ENCODE results near the gene NTRK3. TPM values are rescaled to one million over a fixed set of nuclear protein-coding genes. Genes with fewer than 3 reads are reported as not detected.

The NTRK3 gene
- total RNA-seq, 4 donors from 2014 or later, result 0.35 to 5.8 (median 3.0) TPM

GRCh38 chr15:87954793-87955192, 301.7 kb downstream of the NTRK3 start:
- Histone ChIP-seq H3K36me3 (no peaks in the 10 kb centered on the region), H3K9me3 (no peaks in the 10 kb centered on the region), H3K4me1 (no peaks in the 10 kb centered on the region), H3K4me3 (no peak overlapping the region), H3K27ac (no peak overlapping the region), H3K27me3 (no peaks in the 10 kb centered on the region)
- TF ChIP-seq, protein P1, sequence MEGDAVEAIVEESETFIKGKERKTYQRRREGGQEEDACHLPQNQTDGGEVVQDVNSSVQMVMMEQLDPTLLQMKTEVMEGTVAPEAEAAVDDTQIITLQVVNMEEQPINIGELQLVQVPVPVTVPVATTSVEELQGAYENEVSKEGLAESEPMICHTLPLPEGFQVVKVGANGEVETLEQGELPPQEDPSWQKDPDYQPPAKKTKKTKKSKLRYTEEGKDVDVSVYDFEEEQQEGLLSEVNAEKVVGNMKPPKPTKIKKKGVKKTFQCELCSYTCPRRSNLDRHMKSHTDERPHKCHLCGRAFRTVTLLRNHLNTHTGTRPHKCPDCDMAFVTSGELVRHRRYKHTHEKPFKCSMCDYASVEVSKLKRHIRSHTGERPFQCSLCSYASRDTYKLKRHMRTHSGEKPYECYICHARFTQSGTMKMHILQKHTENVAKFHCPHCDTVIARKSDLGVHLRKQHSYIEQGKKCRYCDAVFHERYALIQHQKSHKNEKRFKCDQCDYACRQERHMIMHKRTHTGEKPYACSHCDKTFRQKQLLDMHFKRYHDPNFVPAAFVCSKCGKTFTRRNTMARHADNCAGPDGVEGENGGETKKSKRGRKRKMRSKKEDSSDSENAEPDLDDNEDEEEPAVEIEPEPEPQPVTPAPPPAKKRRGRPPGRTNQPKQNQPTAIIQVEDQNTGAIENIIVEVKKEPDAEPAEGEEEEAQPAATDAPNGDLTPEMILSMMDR (IDR thresholded peaks at IDR 0.05), result no peak
- no peak for TF ChIP-seq POLR2A (IDR thresholded peaks at IDR 0.05)
- DNase-seq, result no peak

- DNase-seq, result no peak
- TF ChIP-seq, protein P1 (IDR thresholded peaks at IDR 0.05), result no peak
- TF ChIP-seq POLR2A (IDR thresholded peaks at IDR 0.05), result no peak
- Histone ChIP-seq H3K27ac (no peak overlapping the region), H3K4me1 (no peaks in the 10 kb centered on the region), H3K27me3 (no peaks in the 10 kb centered on the region), H3K9me3 (no peaks in the 10 kb centered on the region), H3K4me3 (no peak overlapping the region), H3K36me3 (no peaks in the 10 kb centered on the region)
Observed at GRCh38 chr15:87952736-87953287, 303.7 kb downstream of the NTRK3 start.

DNA sequence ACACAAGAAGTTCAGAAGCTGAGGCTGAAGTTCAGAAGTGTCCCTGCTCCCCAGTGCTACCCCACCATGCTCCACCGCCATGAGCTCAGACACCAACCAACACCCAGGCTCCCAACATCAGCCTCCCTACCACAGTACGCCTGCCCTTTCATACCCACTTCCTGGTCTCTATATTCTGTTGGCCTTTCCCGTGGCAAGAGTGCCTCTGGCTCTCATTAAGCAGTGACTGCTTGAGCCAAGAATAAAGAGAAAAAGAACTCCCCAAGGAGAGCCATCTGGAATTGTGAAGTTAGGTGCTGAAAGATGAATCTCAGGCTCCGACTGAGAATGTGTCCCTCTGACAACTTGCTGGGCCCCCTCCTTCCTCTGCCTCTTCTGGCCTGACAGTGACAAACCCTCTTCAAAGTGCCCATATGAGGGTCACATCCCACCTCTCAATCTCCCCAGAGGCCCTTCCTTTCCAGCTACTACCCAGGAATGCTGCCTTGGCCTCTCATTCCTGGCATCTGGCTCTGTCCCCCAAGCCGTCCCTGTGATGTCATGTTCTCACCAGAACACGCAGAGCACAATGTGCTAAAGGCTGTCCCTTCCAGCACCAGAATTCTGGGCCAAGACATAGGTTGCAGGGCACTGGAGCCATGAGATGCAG, 306.8 kb downstream of the NTRK3 start:
- Histone ChIP-seq H3K4me3 (no peak overlapping the region), H3K4me1 (no peaks in the 10 kb centered on the region), H3K27me3 (no peaks in the 10 kb centered on the region), H3K36me3 (no peaks in the 10 kb centered on the region), H3K27ac (peak overlapping the region in 1 of 4 donors; percentile 20), H3K9me3 (no peaks in the 10 kb centered on the region)
- no peak for DNase-seq
- TF ChIP-seq, protein P1 (IDR thresholded peaks at IDR 0.05), result no peak
- no peak for TF ChIP-seq POLR2A (IDR thresholded peaks at IDR 0.05)

DNA sequence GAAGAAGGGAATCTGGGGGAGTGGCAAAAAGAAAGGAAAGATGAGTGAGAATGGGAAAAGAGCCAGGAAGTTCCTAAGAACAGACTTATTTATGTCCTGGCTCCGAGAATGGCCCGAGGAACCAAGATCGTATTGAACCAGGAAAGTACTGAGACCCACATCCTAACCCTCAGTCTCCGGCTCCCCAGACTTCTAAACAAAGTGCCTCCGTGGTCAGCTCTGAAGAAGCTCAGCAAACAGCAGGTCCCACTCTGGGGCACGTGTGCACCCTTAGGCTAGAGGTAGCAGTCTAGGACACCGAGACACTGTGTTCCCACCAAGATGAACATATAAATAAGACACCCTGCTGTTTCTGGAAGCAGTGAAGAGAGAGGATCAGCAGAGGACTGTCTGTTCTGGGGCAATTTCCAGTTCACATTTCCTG, 307.4 kb downstream of the NTRK3 start:
- Histone ChIP-seq H3K36me3 (no peaks in the 10 kb centered on the region), H3K27me3 (no peaks in the 10 kb centered on the region), H3K27ac (peak overlapping the region in 1 of 4 donors; percentile 35), H3K9me3 (no peaks in the 10 kb centered on the region), H3K4me3 (no peak overlapping the region), H3K4me1 (no peaks in the 10 kb centered on the region)
- no peak for DNase-seq
- TF ChIP-seq POLR2A (IDR thresholded peaks at IDR 0.05), result no peak
- TF ChIP-seq, protein P1 (IDR thresholded peaks at IDR 0.05), result no peak

DNA sequence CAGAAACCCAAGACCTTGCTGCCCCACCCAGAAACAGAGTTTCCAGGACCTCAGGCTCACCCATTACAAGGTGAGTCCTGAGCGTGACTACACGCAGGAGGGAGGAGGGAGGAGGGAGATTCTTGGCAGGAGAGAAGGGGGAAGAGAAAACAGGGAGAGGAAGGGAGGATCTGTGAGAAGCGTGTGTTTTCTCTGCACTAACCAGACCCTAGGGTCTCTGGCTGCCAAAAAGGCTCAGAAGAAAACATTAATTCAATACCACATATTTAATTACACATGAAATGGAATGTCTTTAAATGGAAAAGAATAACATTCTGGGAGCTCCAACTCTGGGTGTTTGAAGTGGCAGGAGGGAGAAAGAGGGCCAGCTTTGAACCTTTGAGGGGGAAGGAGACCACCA, 309.0 kb downstream of the NTRK3 start:
- no peak overlapping the region for H3K4me3 ChIP-seq
- H3K4me1 ChIP-seq, result no peaks in the 10 kb centered on the region
- no peaks in the 10 kb centered on the region for H3K9me3 ChIP-seq
- no peaks in the 10 kb centered on the region for H3K36me3 ChIP-seq
- no peak for DNase-seq
- H3K27ac ChIP-seq, result no peak overlapping the region
- TF ChIP-seq POLR2A (IDR thresholded peaks at IDR 0.05), result no peak
- TF ChIP-seq, protein P1 (IDR thresholded peaks at IDR 0.05), result no peak
- no peaks in the 10 kb centered on the region for H3K27me3 ChIP-seq
